Parathyroid adenoma (tissue), 2 donors: ENCODE data around the gene FBXL12.
"Not testable (repeated sequence)": the region's sequence is repeated elsewhere in the genome, so short reads cannot be mapped to it uniquely, and the experiment has no call there.

Experiments used
- H2AFZ ChIP-seq: fragments of 300-600 bp; sonication (generic); one replicate; pipeline ENCODE4 v1.7.0; 2017; ENCODE audit warnings: antibody characterized with exemption, mild to moderate bottlenecking
- H3K27ac ChIP-seq: fragments of 300-600 bp; sonication (generic); one replicate; pipeline ENCODE4 v1.7.0; 2017
- H3K27me3 ChIP-seq: fragments of 300-600 bp; sonication (generic); one replicate; pipeline ENCODE4 v1.7.0; 2017; ENCODE audit warnings: low read length; ENCODE audit not compliant: control insufficient read depth, insufficient read depth
- H3K36me3 ChIP-seq: fragments of 300-600 bp; sonication (generic); one replicate; pipeline ENCODE4 v1.7.0; 2017; ENCODE audit warnings: low read length; ENCODE audit not compliant: control insufficient read depth, insufficient read depth
- H3K4me1 ChIP-seq: fragments of 300-600 bp; sonication (generic); one replicate; pipeline ENCODE4 v1.7.0; 2017; ENCODE audit warnings: control low read depth
- H3K4me2 ChIP-seq: fragments of 300-600 bp; sonication (generic); one replicate; pipeline ENCODE4 v1.7.0; 2017; ENCODE audit warnings: low read length
- H3K4me3 ChIP-seq: fragments of 300-600 bp; sonication (generic); one replicate; pipeline ENCODE4 v1.7.0; 2017; ENCODE audit warnings: low read depth, low read length
- H3K79me2 ChIP-seq: fragments of 300-600 bp; sonication (generic); one replicate; pipeline ENCODE4 v1.7.0; 2017; ENCODE audit warnings: control low read depth
- H3K9ac ChIP-seq: fragments of 300-600 bp; sonication (generic); one replicate; pipeline ENCODE4 v1.7.0; 2017; ENCODE audit warnings: mild to moderate bottlenecking
- H3K9me3 ChIP-seq: fragments of 300-600 bp; sonication (generic); one replicate; pipeline ENCODE4 v1.7.0; 2017; ENCODE audit warnings: low read length; ENCODE audit not compliant: control insufficient read depth
- TF ChIP-seq, protein P1 (sequence below): fragments of 300-600 bp; sonication (generic); IDR thresholded peaks from one replicate; pipeline ENCODE4 v1.7.0; 2017; ENCODE audit warnings: antibody characterized with exemption, mild to moderate bottlenecking
- donor health status: primary hyperparathyroidism.

Gene FBXL12

DNA sequence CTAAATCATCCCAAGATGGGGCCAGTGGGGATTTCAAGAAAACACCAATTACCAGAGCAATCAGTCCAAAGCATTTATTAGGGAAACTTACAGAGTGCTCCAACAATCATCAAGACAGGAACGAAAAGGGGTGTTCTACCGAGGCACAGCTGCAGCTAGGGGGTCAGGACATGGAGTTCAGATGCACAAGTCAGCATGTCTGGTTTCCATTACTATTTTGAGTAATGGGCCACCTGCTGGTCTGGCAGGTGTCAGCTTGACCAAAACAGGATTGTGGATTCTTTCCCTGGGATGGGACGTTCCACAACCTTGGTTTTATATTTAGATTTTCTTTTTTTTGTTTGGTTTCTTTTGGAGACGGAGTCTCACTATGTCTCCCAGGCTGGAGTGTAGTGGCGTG, 4.9 kb upstream of the FBXL12 start:
- Histone ChIP-seq H3K27ac (no peak overlapping the region), H3K9me3 (no peaks in the 10 kb centered on the region), H3K4me2 (no peak overlapping the region), H3K4me1 (peaks cover 6% of the 10 kb centered on the region), H3K36me3 (no peaks in the 10 kb centered on the region), H2AFZ (no peak overlapping the region), H3K9ac (no peak overlapping the region), H3K27me3 (no peaks in the 10 kb centered on the region), H3K79me2 (peaks cover 27% of the 10 kb centered on the region), H3K4me3 (no peak overlapping the region)
- TF ChIP-seq, protein P1, sequence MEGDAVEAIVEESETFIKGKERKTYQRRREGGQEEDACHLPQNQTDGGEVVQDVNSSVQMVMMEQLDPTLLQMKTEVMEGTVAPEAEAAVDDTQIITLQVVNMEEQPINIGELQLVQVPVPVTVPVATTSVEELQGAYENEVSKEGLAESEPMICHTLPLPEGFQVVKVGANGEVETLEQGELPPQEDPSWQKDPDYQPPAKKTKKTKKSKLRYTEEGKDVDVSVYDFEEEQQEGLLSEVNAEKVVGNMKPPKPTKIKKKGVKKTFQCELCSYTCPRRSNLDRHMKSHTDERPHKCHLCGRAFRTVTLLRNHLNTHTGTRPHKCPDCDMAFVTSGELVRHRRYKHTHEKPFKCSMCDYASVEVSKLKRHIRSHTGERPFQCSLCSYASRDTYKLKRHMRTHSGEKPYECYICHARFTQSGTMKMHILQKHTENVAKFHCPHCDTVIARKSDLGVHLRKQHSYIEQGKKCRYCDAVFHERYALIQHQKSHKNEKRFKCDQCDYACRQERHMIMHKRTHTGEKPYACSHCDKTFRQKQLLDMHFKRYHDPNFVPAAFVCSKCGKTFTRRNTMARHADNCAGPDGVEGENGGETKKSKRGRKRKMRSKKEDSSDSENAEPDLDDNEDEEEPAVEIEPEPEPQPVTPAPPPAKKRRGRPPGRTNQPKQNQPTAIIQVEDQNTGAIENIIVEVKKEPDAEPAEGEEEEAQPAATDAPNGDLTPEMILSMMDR = no peak

DNA sequence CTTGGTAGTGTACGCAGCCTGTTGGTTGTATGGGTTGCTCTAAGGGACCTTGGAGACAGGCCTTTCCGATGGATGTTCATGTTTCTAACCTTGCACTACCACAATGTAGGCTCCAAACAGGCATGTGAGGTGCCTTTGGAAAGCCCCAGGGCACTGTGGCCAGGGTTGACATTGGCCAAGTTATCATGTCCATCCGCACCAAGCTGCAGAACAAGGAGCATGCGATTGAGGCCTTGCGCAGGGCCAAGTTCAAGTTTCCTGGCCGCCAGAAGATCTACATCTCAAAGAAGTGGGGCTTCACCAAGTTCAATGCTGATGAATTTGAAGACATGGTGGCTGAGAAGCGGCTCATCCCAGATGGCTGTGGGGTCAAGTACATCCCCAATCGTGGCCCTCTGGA, 1.2 kb upstream of the FBXL12 start:
- H3K36me3 ChIP-seq, H3K9ac ChIP-seq, H3K4me2 ChIP-seq, H3K4me1 ChIP-seq, H3K9me3 ChIP-seq, H3K4me3 ChIP-seq, H3K27me3 ChIP-seq: not testable (repeated sequence)
- Histone ChIP-seq H3K27ac (peak overlapping the region; percentile 33), H3K79me2 (peaks cover 13% of the 10 kb centered on the region), H2AFZ (peak overlapping the region; percentile 64)

DNA sequence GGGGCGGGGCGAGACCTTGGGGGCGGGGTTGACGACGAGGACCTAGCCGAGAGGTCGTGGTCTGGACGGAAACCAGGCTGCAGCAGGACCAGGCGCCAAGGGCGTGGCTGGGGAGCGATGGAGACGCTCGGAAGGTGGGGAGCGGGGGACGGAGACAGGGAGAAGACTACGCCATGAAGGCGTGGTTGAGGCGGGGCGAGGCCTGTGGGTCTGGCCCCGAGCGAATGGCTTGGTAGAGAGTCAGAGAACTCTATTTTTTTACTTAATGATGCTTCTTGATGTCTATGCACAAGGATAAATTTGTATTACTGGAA, 674 bp upstream of the FBXL12 start:
- Histone ChIP-seq H3K9me3 (no peaks in the 10 kb centered on the region), H3K36me3 (no peaks in the 10 kb centered on the region), H3K4me2 (peak overlapping the region; percentile 60), H2AFZ (peak overlapping the region; percentile 64), H3K79me2 (peaks cover 10% of the 10 kb centered on the region), H3K4me3 (peak overlapping the region; percentile 97), H3K27ac (peak overlapping the region; percentile 33), H3K4me1 (no peaks in the 10 kb centered on the region), H3K27me3 (no peaks in the 10 kb centered on the region), H3K9ac (no peak overlapping the region)
- TF ChIP-seq, protein P1 = no peak

DNA sequence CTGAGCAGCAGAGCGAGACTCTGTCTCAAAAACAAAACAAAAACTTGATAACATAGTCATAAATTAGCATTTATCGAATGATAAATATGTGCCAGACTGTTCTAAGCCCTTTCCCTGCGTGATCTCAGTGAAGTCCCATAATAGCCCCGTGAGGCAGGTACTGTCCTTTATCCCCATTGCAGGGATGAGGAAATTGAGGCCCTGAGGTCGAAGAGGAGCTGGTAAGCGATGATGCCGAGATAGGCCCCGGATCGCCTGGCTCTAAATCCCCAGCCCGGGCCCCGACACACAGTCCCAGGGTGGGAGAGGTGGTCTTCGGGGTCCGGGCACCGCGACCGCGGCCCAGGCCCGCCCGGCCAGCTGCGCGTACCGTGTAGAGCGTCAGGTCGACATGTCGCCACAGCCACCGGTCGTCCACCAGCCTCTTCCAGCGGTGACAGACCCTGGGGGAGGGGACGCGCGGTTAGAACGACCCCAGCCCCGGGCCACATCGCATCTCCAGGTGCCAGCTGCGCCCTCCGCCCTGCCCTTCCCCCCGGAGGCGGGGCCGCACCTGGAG, 625 bp downstream of the FBXL12 start:
- peaks cover 8% of the 10 kb centered on the region for H3K79me2 ChIP-seq
- H3K9me3 ChIP-seq = no peaks in the 10 kb centered on the region
- peak overlapping the region; percentile 94 for H3K4me2 ChIP-seq
- TF ChIP-seq, protein P1 = no peak
- H3K36me3 ChIP-seq = no peaks in the 10 kb centered on the region
- H3K4me3 ChIP-seq = peak overlapping the region; percentile 97
- no peaks in the 10 kb centered on the region for H3K27me3 ChIP-seq
- peak overlapping the region; percentile 73 for H3K9ac ChIP-seq
- H3K27ac ChIP-seq = peak overlapping the region; percentile 93
- no peaks in the 10 kb centered on the region for H3K4me1 ChIP-seq
- peak overlapping the region; percentile 86 for H2AFZ ChIP-seq

DNA sequence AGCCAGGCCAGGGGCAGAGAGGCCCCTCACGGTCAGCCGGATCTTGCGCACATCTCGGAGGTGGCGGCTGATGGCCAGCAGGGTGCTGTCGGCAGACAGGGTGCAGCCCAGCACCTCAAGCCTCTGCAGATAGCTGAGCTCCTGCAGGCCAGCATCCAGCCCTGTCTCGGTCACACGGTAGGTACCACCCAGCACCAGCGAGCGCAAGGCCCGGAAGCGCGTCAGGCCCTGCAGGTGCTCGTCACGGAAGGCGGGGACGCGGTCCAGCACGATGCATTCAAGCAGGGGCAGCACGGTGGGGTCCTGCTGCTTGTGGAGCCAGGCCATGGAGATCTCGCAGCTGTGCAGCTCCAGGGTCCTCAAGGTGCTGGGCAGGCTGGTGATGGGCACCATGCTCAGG, 7.7 kb downstream of the FBXL12 start:
- TF ChIP-seq, protein P1 = no peak
- Histone ChIP-seq H3K27ac (no peak overlapping the region), H3K4me1 (no peaks in the 10 kb centered on the region), H3K9ac (no peak overlapping the region), H3K4me3 (no peak overlapping the region), H3K36me3 (no peaks in the 10 kb centered on the region), H3K79me2 (peaks cover 5% of the 10 kb centered on the region), H3K4me2 (no peak overlapping the region), H2AFZ (no peak overlapping the region), H3K9me3 (no peaks in the 10 kb centered on the region), H3K27me3 (no peaks in the 10 kb centered on the region)
